K562 (cell line): ENCODE results near the gene RBM20. TPM values are rescaled to one million over a fixed set of nuclear protein-coding genes. Genes with fewer than 3 reads are reported as not detected.
A peak's percentile ranks its signal among the peaks of the same experiment; 100 is the strongest.

Experiments used
- ATAC-seq: fragments of 200-7000 bp; cut with Tn5 transposase; 3 replicates; pipeline ENCODE4 v1.9.1; 2020; ENCODE audit warnings: moderate library complexity
- BruUV-seq: library from RNA; stranded (reverse); fragments of 400-500 nt; replicated peaks from 2 replicates; lab custom pipeline; 2021; lab: Mats Ljungman, UMichigan
- CTCF ChIA-PET: fragments of 300-600 bp; formaldehyde crosslinking; extraction: SDS; loops from one replicate; lab custom pipeline; 2021; ENCODE audit warnings: low intra/inter-chr PET ratio; lab: Yijun Ruan, JAX
- POLR2A ChIA-PET: fragments of 300-600, 350-650 bp; sonication (Branson Sonifier 250); formaldehyde crosslinking; extraction: SDS; loops from one replicate; lab custom pipeline; 2021; ENCODE audit warnings: antibody characterized with exemption, inconsistent platforms; lab: Yijun Ruan, JAX
- DNase-seq, 4 experiments: peaks; one replicate each; pipeline versions ENCODE4 v3.0.0 to v3.0.0-alpha.2; 2011 to 2018; ENCODE audit warnings: low spot score in 3 of 4, mixed read lengths in 3 of 4; ENCODE audit errors: extremely low read depth in 1 of 4
- FAIRE-seq: peaks from 2 replicates; lab custom pipeline; 2011; peaks lifted over from hg19 to GRCh38; lab: Jason Lieb, UNC
- H2AFZ ChIP-seq: 2 replicates; pipeline ENCODE4 v1.6.0; 2011; ENCODE audit warnings: low read depth, low read length, control low read depth, inconsistent platforms
- H3K27ac ChIP-seq: fragments of 200-600 bp; 3 replicates; pipeline ENCODE4 v1.8.0; 2011; ENCODE audit warnings: low read depth, mild to moderate bottlenecking, control low read depth, inconsistent platforms, low read length, moderate library complexity, mixed read lengths; ENCODE audit errors: extremely low read depth
- H3K27me3 ChIP-seq, 2 experiments: fragments of 300-600 bp in 1 of 2; 2 replicates in 1 of 2; 3 replicates in 1 of 2; pipeline versions ENCODE4 v1.6.0 to v1.8.0; 2011; ENCODE audit warnings: inconsistent platforms in 2 of 2, low read length in 2 of 2, mild to moderate bottlenecking in 1 of 2, mixed read lengths in 1 of 2, moderate library complexity in 1 of 2; ENCODE audit not compliant: control insufficient read depth in 2 of 2, insufficient read depth in 2 of 2
- H3K36me3 ChIP-seq: fragments of 300-600 bp; 3 replicates; pipeline ENCODE4 v1.8.0; 2011; ENCODE audit warnings: mild to moderate bottlenecking, low read length, inconsistent platforms; ENCODE audit not compliant: control insufficient read depth, insufficient read depth
- H3K4me1 ChIP-seq, 2 experiments: fragments of 200-600 bp in 1 of 2; replicated peaks in 1 of 2; 2 replicates in 1 of 2; 3 replicates in 1 of 2; pipeline versions ENCODE4 v1.5.1 to v1.8.0; 2011; ENCODE audit warnings: inconsistent platforms in 2 of 2, low read length in 2 of 2, mild to moderate bottlenecking in 1 of 2, mixed read lengths in 1 of 2, moderate library complexity in 1 of 2; ENCODE audit not compliant: control insufficient read depth in 2 of 2, insufficient read depth in 2 of 2
- H3K4me2 ChIP-seq: 2 replicates; pipeline ENCODE4 v1.6.1; 2011; ENCODE audit warnings: low read length, control low read depth, inconsistent platforms, mixed read lengths; ENCODE audit not compliant: insufficient read depth
- H3K4me3 ChIP-seq: fragments of 200-600 bp; sonication (generic), shearing (Covaris generic); 2 replicates; pipeline ENCODE4 v1.5.1; 2016; ENCODE audit warnings: control low read depth, inconsistent platforms
- H3K79me2 ChIP-seq: fragments of 200-600 bp; 3 replicates; pipeline ENCODE4 v1.8.0; 2011; ENCODE audit warnings: low read length, inconsistent platforms; ENCODE audit not compliant: control insufficient read depth, insufficient read depth
- H3K9ac ChIP-seq, 2 experiments: 2 replicates each; pipeline versions ENCODE4 v1.6.0 to v1.6.1; 2011; ENCODE audit warnings: low read depth in 2 of 2, low read length in 2 of 2, control low read depth in 1 of 2, inconsistent platforms in 1 of 2, mild to moderate bottlenecking in 1 of 2, mixed read lengths in 1 of 2; ENCODE audit not compliant: insufficient read depth in 1 of 2
- H3K9me1 ChIP-seq: one replicate; pipeline ENCODE4 v1.6.0; 2011; ENCODE audit warnings: inconsistent platforms, mild to moderate bottlenecking, low read length, moderate library complexity; ENCODE audit not compliant: control insufficient read depth, insufficient read depth
- H3K9me3 ChIP-seq: replicated peaks from 2 replicates; pipeline ENCODE4 v1.5.1; 2011; ENCODE audit warnings: low read depth, low read length, inconsistent platforms; ENCODE audit not compliant: control insufficient read depth, insufficient read depth
- H4K20me1 ChIP-seq: replicated peaks from 2 replicates; pipeline ENCODE4 v1.6.1; 2011; ENCODE audit warnings: low read length, inconsistent platforms, mixed read lengths; ENCODE audit not compliant: control insufficient read depth, insufficient read depth
- CTBP1 ChIP-seq: fragments of 450-650 bp; IDR thresholded peaks from 2 replicates; pipeline ENCODE4 v1.6.1; 2016; ENCODE audit warnings: borderline replicate concordance
- WGBS: fragments of 100-300 bp; shearing (Covaris generic); methylation state at CpG from one replicate; pipeline ENCODE4 v1.1.6; 2016; ENCODE audit warnings: low coverage, mixed read lengths; ENCODE audit not compliant: insufficient coverage; ENCODE audit errors: missing lambda C conversion rate; 5-methylcytosine and 5-hydroxymethylcytosine counted together
- in situ Hi-C: fragments of 300-500 bp; cut with MboI; formaldehyde crosslinking; loops from 4 replicates; pipeline ENCODE4 v1.15.0; 2018; ENCODE audit warnings: inconsistent platforms, mixed read lengths
- intact Hi-C: fragments of 100-400 bp; cut with micrococcal nuclease; formaldehyde crosslinking; loops from 2 replicates; pipeline ENCODE4 v1.14.2; 2022
- polyA plus RNA-seq, 8 experiments: library from polyadenylated mRNA; depleted of rRNA in 4 of 8; stranded (reverse) in 5 of 8; unstranded in 3 of 8; fragments of >200 nt; fragmentation: Nextera tagmentation in 2 of 8; fragmentation: Illumina TruSeq in 1 of 8; extraction: Ambion mirVana in 2 of 8; extraction: Trizol in 1 of 8; gene quantifications; 2 replicates each; pipeline versions ENCODE4 v1.2.1 to v1.2.3, GENCODE V29; 2011 to 2014; ENCODE audit warnings: inconsistent platforms in 1 of 8, missing spikeins in 1 of 8
- total RNA-seq, 7 experiments: library from RNA; depleted of rRNA in 6 of 7; stranded (reverse); fragments of >200 nt in 6 of 7; fragmentation: Illumina TruSeq in 2 of 7; extraction: Trizol in 2 of 7; gene quantifications; 2 replicates each; pipeline versions ENCODE4 v1.2.1 to v1.2.3, GENCODE V29; 2011 to 2021; ENCODE audit warnings: low replicate concordance in 1 of 7
- TF ChIP-seq, protein P1 (sequence below): fragments of 450-650 bp; IDR thresholded peaks from 2 replicates; pipeline ENCODE4 v1.6.1; 2016; ENCODE audit warnings: mild to moderate bottlenecking

RBM20 gene
- total and polyA plus RNA-seq, 9 of the 15 experiments (the other 6 are each of a cell fraction or from before 2014, with no cell fraction given): 0.63 to 5.7 (median 3.2) TPM

DNA sequence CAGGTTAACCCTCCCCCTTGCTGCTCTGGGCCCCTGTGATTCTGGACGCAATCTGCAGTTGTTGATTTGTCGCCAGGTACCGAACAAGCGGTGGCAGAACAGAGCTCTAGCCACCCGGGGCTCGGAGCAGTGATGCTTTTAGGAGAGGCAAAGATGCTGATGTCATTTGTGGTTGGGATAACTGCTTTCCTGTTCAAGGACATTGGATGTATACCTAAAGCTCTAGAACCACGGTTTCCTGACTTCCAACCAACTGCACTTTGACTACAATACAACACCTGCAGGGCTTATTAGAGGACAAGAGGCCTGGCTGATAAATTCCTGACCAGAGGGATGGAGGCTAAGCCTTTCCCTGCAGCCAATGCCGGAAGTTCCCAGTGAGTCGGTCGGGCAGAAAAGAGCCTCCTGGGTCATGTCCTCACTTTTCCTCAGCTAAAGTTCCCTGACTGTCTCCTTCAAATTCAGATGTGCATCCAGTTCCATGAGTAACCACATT lies 6.5 kb upstream of the RBM20 start:
- CTCF ChIA-PET: interaction anchor here (0.7 kb wide), 1 partner anchor 36 kb away, joined by 3 read pairs; no protein-coding TSS in a partner anchor
- no peak overlapping the region; the same call in 1 of the 2 replicates for H3K4me2 ChIP-seq
- no TSS peak for BruUV-seq

More for the DNA sequence above, 6.5 kb upstream of the RBM20 start:
- Histone ChIP-seq H3K27ac (no peak overlapping the region), H3K9me1 (no peaks in the 10 kb centered on the region), H3K27me3 (no peaks in the 10 kb centered on the region), H3K4me3 (no peak overlapping the region), H3K36me3 (no peaks in the 10 kb centered on the region), H4K20me1 (no peaks in the 10 kb centered on the region), H3K79me2 (no peaks in the 10 kb centered on the region), H3K4me1 (peaks cover 0 to 11% of the 10 kb centered on the region in 2 experiments; a peak in 3 of 5 replicates), H3K9ac (no peak overlapping the region)
- intact Hi-C loops (no loop called here), in situ Hi-C loops (no loop called here)
- 34% methylated on average over 10 of the region's 10 CpGs for WGBS
- FAIRE-seq (no peak), DNase-seq (no peak), ATAC-seq (no peak)
- POLR2A ChIA-PET: interaction anchor here (0.6 to 0.7 kb wide), 5 partner anchors 15 to 22 kb away, joined by 3 to 4 read pairs (median 3); no protein-coding TSS in a partner anchor
- TF ChIP-seq, protein P1, sequence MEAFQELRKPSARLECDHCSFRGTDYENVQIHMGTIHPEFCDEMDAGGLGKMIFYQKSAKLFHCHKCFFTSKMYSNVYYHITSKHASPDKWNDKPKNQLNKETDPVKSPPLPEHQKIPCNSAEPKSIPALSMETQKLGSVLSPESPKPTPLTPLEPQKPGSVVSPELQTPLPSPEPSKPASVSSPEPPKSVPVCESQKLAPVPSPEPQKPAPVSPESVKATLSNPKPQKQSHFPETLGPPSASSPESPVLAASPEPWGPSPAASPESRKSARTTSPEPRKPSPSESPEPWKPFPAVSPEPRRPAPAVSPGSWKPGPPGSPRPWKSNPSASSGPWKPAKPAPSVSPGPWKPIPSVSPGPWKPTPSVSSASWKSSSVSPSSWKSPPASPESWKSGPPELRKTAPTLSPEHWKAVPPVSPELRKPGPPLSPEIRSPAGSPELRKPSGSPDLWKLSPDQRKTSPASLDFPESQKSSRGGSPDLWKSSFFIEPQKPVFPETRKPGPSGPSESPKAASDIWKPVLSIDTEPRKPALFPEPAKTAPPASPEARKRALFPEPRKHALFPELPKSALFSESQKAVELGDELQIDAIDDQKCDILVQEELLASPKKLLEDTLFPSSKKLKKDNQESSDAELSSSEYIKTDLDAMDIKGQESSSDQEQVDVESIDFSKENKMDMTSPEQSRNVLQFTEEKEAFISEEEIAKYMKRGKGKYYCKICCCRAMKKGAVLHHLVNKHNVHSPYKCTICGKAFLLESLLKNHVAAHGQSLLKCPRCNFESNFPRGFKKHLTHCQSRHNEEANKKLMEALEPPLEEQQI: no peak
- TF ChIP-seq CTBP1: 0 out of 2 replicates have a peak, but pooled peaks have one; percentile 16
- TF ChIP-seq, all 486 proteins: peak for 1
- H3K9me3 ChIP-seq: no peaks in the 10 kb centered on the region
- H2AFZ ChIP-seq: 0 out of 2 replicates have a peak overlapping the region, but pooled peaks have one; percentile 39
